Measurements from ENCODE around the gene CHRNA4. TPM values are rescaled to one million over a fixed set of nuclear protein-coding genes. Genes with fewer than 3 reads are reported as not detected.
A peak's percentile ranks its signal among the peaks of the same experiment; 100 is the strongest.

Gene CHRNA4
- total and polyA plus RNA-seq, 2 donors from 2014 or later = 0.44 to 0.67 TPM

- no peaks in the 10 kb centered on the region for H3K9me3 ChIP-seq (ENCODE audit: control insufficient read depth in 2 of 3, insufficient read depth in 1 of 3, low read length in 3 of 3)
- no peak for TF ChIP-seq CTCF (IDR thresholded peaks at IDR 0.05; ENCODE audit: borderline replicate concordance, extremely low read depth, insufficient read depth)
- no peaks in the 10 kb centered on the region for H3K27me3 ChIP-seq (ENCODE audit: control insufficient read depth, insufficient read depth, low read length)
- intact Hi-C loops (cut with DNase I) = no loop called here
- H3K27ac ChIP-seq (ENCODE audit: low read depth in 2 of 2, low read length in 2 of 2) = no peak overlapping the region
- no peak overlapping the region for H3K4me3 ChIP-seq (ENCODE audit: low read length in 3 of 3)
- no peak overlapping the region for H3K9ac ChIP-seq (ENCODE audit: low read length in 3 of 3)
- FAIRE-seq (no peak), DNase-seq (peak in 3 of 5 donors; percentile 65 to 74 (median 70))
- H3K4me1 ChIP-seq (ENCODE audit: control insufficient read depth in 2 of 3, insufficient read depth in 2 of 3, low read depth in 1 of 3, low read length in 3 of 3) = peaks cover 0 to 6% (median 0%) of the 10 kb centered on the region in 3 donors
- no peaks in the 10 kb centered on the region for H3K36me3 ChIP-seq (ENCODE audit: control insufficient read depth in 2 of 3, insufficient read depth in 3 of 3, low read length in 3 of 3)
Observed at GRCh38 chr20:63378626-63379025, 17.5 kb upstream of the CHRNA4 start.

- no peak overlapping the region for H3K27ac ChIP-seq (ENCODE audit: low read depth in 2 of 2, low read length in 2 of 2)
- DNase-seq (no peak), FAIRE-seq (no peak)
- no peaks in the 10 kb centered on the region for H3K9me3 ChIP-seq (ENCODE audit: control insufficient read depth in 2 of 3, insufficient read depth in 1 of 3, low read length in 3 of 3)
- peaks cover 0 to 6% (median 0%) of the 10 kb centered on the region in 3 donors for H3K4me1 ChIP-seq (ENCODE audit: control insufficient read depth in 2 of 3, insufficient read depth in 2 of 3, low read depth in 1 of 3, low read length in 3 of 3)
- intact Hi-C loops (cut with DNase I) = no loop called here
- TF ChIP-seq CTCF (IDR thresholded peaks at IDR 0.05; ENCODE audit: borderline replicate concordance, extremely low read depth, insufficient read depth) = no peak
- H3K4me3 ChIP-seq (ENCODE audit: low read length in 3 of 3) = no peak overlapping the region
- no peak overlapping the region for H3K9ac ChIP-seq (ENCODE audit: low read length in 3 of 3)
- H3K36me3 ChIP-seq (ENCODE audit: control insufficient read depth in 2 of 3, insufficient read depth in 3 of 3, low read length in 3 of 3) = no peaks in the 10 kb centered on the region
- no peaks in the 10 kb centered on the region for H3K27me3 ChIP-seq (ENCODE audit: control insufficient read depth, insufficient read depth, low read length)
Observed at GRCh38 chr20:63377951-63378381, 16.8 kb upstream of the CHRNA4 start.

GRCh38 chr20:63377256-63377941, 16.2 kb upstream of the CHRNA4 start:
- Histone ChIP-seq H3K4me1 (ENCODE audit: control insufficient read depth in 2 of 3, insufficient read depth in 2 of 3, low read depth in 1 of 3, low read length in 3 of 3) (peaks cover 0 to 6% (median 0%) of the 10 kb centered on the region in 3 donors), H3K36me3 (ENCODE audit: control insufficient read depth in 2 of 3, insufficient read depth in 3 of 3, low read length in 3 of 3) (no peaks in the 10 kb centered on the region), H3K27me3 (ENCODE audit: control insufficient read depth, insufficient read depth, low read length) (no peaks in the 10 kb centered on the region), H3K9ac (ENCODE audit: low read length in 3 of 3) (no peak overlapping the region), H3K27ac (ENCODE audit: low read depth in 2 of 2, low read length in 2 of 2) (no peak overlapping the region), H3K4me3 (ENCODE audit: low read length in 3 of 3) (no peak overlapping the region), H3K9me3 (ENCODE audit: control insufficient read depth in 2 of 3, insufficient read depth in 1 of 3, low read length in 3 of 3) (no peaks in the 10 kb centered on the region)
- no peak for TF ChIP-seq CTCF (IDR thresholded peaks at IDR 0.05; ENCODE audit: borderline replicate concordance, extremely low read depth, insufficient read depth)
- no peak for FAIRE-seq
- intact Hi-C loops (cut with DNase I) = no loop called here
- peak in 4 of 5 donors; percentile 90 to 93 (median 92) for DNase-seq

Data from kidney (tissue), 14 donors.